Activated CD4-positive, alpha-beta T cell treated with anti-CD3 and anti-CD28 coated beads, Interleukin-2, amount 10 ng/mL, durations not matched to agents 7 days and 5 days (primary cell): ENCODE data around the gene SGTB. TPM values are rescaled to one million over a fixed set of nuclear protein-coding genes. Genes with fewer than 3 reads are reported as not detected.

Experiments used
- CTCF ChIA-PET: fragments of 350-600 bp; sonication (Branson Sonifier 250); formaldehyde crosslinking; loops from one replicate; lab custom pipeline; 2021; ENCODE audit warnings: antibody characterized with exemption; lab: Charles Lee
- POLR2A ChIA-PET: fragments of 350-600 bp; sonication (Branson Sonifier 250); formaldehyde crosslinking; loops from one replicate; lab custom pipeline; 2021; ENCODE audit warnings: antibody characterized with exemption; lab: Charles Lee
- DNase-seq: peaks from one replicate; pipeline ENCODE4 v3.0.0-alpha.2; 2020
- H3K27ac Mint-ChIP-seq: one replicate; pipeline ENCODE4 v1.8.0; 2021; ENCODE audit warnings: mild to moderate bottlenecking, moderate library complexity, mixed read lengths
- H3K27me3 Mint-ChIP-seq: one replicate; pipeline ENCODE4 v1.8.0; 2021; ENCODE audit warnings: mixed read lengths
- H3K36me3 Mint-ChIP-seq: one replicate; pipeline ENCODE4 v1.8.0; 2021; ENCODE audit warnings: low read depth, mixed read lengths
- H3K4me1 Mint-ChIP-seq: one replicate; pipeline ENCODE4 v1.8.0; 2021; ENCODE audit warnings: mixed read lengths
- H3K4me3 Mint-ChIP-seq: one replicate; pipeline ENCODE4 v1.8.0; 2021; ENCODE audit warnings: mild to moderate bottlenecking, moderate library complexity, mixed read lengths
- H3K9me3 Mint-ChIP-seq: one replicate; pipeline ENCODE4 v1.8.0; 2021; ENCODE audit warnings: mixed read lengths
- total RNA-seq, 2 experiments: library from RNA; stranded (reverse); gene quantifications; one replicate each; pipeline ENCODE4 v1.2.3, GENCODE V29; 2021

SGTB gene
- total RNA-seq: 10 to 100 TPM; 18.4 to 20.1 TPM

DNA sequence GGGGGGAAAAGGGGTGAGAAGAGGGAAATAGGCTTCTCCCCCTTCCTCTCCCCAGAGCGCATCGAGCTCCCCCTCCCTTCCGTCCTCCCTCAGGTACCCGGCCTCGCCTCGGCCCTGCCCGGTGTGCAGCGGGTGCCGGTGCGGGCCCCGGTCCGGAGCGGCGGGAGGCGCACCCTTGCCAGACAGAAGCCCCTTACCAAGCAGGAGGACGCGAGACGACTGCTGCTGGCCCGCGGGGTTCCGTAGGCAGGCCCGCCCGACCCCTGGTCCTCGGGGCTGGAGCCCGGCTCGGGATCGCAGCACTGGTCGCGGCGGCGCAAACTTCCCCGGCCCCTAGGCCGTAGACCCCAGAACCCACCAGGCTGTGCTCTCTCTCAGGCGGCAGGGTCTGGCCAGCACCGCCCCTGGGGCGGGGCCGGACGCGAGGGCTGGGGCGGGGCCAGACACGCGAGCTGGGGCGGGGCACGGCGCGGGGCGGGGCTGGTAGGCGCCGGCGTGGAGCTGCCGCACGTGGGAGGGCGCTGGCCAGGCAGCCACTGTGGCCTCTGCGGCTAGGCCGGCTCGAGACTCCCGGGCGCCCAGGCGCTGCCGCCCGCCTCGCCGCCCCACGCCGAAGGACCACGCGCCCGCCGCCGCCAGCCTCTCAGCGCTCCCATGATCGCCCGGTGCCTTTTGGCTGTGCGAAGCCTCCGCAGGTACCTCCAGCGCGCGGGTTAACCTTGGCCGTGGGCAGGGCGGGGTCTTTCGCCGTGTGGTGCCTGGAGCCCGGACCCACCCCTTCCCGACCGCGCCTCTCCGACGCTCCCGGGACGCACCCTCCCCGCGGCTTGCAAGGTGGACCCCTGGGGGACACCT is at the start of gene SGTB, which contains the start of gene NLN:
TSS of gene SGTB (minus strand) at position 390 of the 855 bp plus-strand sequence. CDS start 1,302 bp downstream, outside the sequence.
TSS of gene NLN (plus strand) at position 486 of the 855 bp plus-strand sequence. CDS start at position 655, 169 bp downstream.
- H3K4me1 Mint-ChIP-seq: peaks cover 40% of the 10 kb centered on the region
- ChIA-PET CTCF (interaction anchor here (1.7 kb wide), 1 partner anchor 16 kb away, joined by 5 read pairs; no protein-coding TSS in a partner anchor), POLR2A (no interaction called here)
- H3K27ac Mint-ChIP-seq: peak within 1 kb of the TSS; percentile 93
- no peaks in the 10 kb centered on the region for H3K27me3 Mint-ChIP-seq
- no peaks in the 10 kb centered on the region for H3K9me3 Mint-ChIP-seq
- H3K4me3 Mint-ChIP-seq: peak within 1 kb of the TSS; percentile 87
- DNase-seq: peak; percentile 84
- H3K36me3 Mint-ChIP-seq: peaks cover 7% of the 10 kb centered on the region

GRCh38 chr5:65771266-65771665 is 49.4 kb upstream of the SGTB start:
- H3K36me3 Mint-ChIP-seq: peaks cover 16% of the 10 kb centered on the region
- ChIA-PET POLR2A (no interaction called here), CTCF (interaction anchor here (0.5 kb wide), 1 partner anchor 160 kb away, joined by 3 read pairs; no protein-coding TSS in a partner anchor)
- H3K27ac Mint-ChIP-seq: no peak overlapping the region
- H3K27me3 Mint-ChIP-seq: no peaks in the 10 kb centered on the region
- peaks cover 3% of the 10 kb centered on the region for H3K9me3 Mint-ChIP-seq
- H3K4me1 Mint-ChIP-seq: peaks cover 5% of the 10 kb centered on the region
- no peak for DNase-seq
- no peak overlapping the region for H3K4me3 Mint-ChIP-seq

GRCh38 chr5:65769539-65769938 is 47.6 kb upstream of the SGTB start:
- CTCF ChIA-PET: no interaction called here
- Mint-ChIP-seq H3K27me3 (no peaks in the 10 kb centered on the region), H3K27ac (no peak overlapping the region), H3K4me1 (peaks cover 5% of the 10 kb centered on the region), H3K36me3 (peaks cover 21% of the 10 kb centered on the region), H3K9me3 (peaks cover 3% of the 10 kb centered on the region), H3K4me3 (no peak overlapping the region)
- no peak for DNase-seq
- POLR2A ChIA-PET: no interaction called here

GRCh38 chr5:65768723-65769346 is 46.9 kb upstream of the SGTB start:
- no peak overlapping the region for H3K27ac Mint-ChIP-seq
- H3K4me1 Mint-ChIP-seq: no peaks in the 10 kb centered on the region
- H3K9me3 Mint-ChIP-seq: peaks cover 3% of the 10 kb centered on the region
- no peak for DNase-seq
- H3K4me3 Mint-ChIP-seq: no peak overlapping the region
- CTCF ChIA-PET: no interaction called here
- H3K27me3 Mint-ChIP-seq: no peaks in the 10 kb centered on the region
- peaks cover 21% of the 10 kb centered on the region for H3K36me3 Mint-ChIP-seq
- POLR2A ChIA-PET: no interaction called here

GRCh38 chr5:65767565-65767964 is 45.7 kb upstream of the SGTB start:
- CTCF ChIA-PET: no interaction called here
- no peak overlapping the region for H3K4me3 Mint-ChIP-seq

DNA sequence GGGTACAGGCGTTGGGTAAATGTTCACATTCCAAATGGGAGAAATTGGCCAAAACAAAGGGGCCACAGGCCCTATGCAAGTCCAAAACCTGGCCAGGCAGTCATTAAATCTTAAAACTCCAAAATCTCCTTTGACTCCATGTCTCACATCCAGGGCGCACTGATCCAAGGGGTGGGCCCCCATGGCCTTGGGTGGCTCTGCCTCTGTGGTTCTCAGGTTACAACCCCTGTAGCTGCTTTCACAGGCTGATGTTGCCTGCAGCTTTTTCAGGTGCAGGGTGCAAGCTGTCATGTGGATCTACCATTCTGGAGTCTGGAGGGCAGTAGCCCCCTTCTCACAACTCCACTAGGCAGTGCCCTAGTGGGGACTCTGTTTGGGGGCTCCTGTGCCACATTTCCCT is 44.9 kb upstream of the SGTB start:
- Mint-ChIP-seq H3K4me1 (no peaks in the 10 kb centered on the region), H3K4me3 (no peak overlapping the region), H3K27ac (no peak overlapping the region), H3K9me3 (peaks cover 3% of the 10 kb centered on the region), H3K36me3 (peaks cover 21% of the 10 kb centered on the region), H3K27me3 (no peaks in the 10 kb centered on the region)
- CTCF ChIA-PET: no interaction called here
- POLR2A ChIA-PET: no interaction called here
- no peak for DNase-seq

More at GRCh38 chr5:65767565-65767964, 45.7 kb upstream of the SGTB start:
- Mint-ChIP-seq H3K9me3 (peaks cover 3% of the 10 kb centered on the region), H3K27ac (no peak overlapping the region), H3K27me3 (no peaks in the 10 kb centered on the region), H3K36me3 (peaks cover 21% of the 10 kb centered on the region), H3K4me1 (no peaks in the 10 kb centered on the region)
- no peak for DNase-seq
- POLR2A ChIA-PET: no interaction called here

DNA sequence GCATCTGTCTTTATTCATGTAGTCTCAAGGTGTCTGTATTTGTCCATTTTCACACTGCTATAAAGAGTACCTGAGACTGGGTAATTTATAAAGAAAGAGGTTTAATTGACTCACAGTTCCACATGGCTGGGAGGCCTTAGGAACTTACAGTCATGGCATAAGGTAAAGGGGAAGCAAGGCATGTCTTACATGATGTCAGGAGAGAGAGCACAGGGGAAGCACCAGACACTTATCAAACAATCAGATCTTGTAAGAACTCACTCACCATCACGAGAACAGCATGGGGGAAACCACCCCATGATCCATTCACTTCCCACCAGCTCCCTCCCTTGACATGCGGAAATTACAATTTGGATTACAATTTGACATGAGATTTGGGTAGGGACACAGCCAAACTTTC is 44.3 kb upstream of the SGTB start:
- H3K9me3 Mint-ChIP-seq: peaks cover 3% of the 10 kb centered on the region
- POLR2A ChIA-PET: no interaction called here
- peaks cover 21% of the 10 kb centered on the region for H3K36me3 Mint-ChIP-seq
- H3K4me3 Mint-ChIP-seq: no peak overlapping the region
- H3K27ac Mint-ChIP-seq: no peak overlapping the region
- no peaks in the 10 kb centered on the region for H3K27me3 Mint-ChIP-seq
- CTCF ChIA-PET: interaction anchor here (0.7 to 0.8 kb wide), 2 partner anchors 20 to 23 kb away, joined by 3 to 4 read pairs; no protein-coding TSS in a partner anchor
- DNase-seq: no peak
- peaks cover 2% of the 10 kb centered on the region for H3K4me1 Mint-ChIP-seq

GRCh38 chr5:65765582-65765981 is 43.7 kb upstream of the SGTB start:
- no peak for DNase-seq
- ChIA-PET POLR2A (no interaction called here), CTCF (interaction anchor here (0.6 to 0.8 kb wide), 4 partner anchors 9 to 493 kb away, joined by 3 to 4 read pairs (median 3); no protein-coding TSS in a partner anchor)
- H3K4me1 Mint-ChIP-seq: peaks cover 5% of the 10 kb centered on the region
- H3K4me3 Mint-ChIP-seq: no peak overlapping the region
- H3K9me3 Mint-ChIP-seq: peaks cover 3% of the 10 kb centered on the region
- H3K27ac Mint-ChIP-seq: no peak overlapping the region
- peaks cover 22% of the 10 kb centered on the region for H3K36me3 Mint-ChIP-seq
- no peaks in the 10 kb centered on the region for H3K27me3 Mint-ChIP-seq

DNA sequence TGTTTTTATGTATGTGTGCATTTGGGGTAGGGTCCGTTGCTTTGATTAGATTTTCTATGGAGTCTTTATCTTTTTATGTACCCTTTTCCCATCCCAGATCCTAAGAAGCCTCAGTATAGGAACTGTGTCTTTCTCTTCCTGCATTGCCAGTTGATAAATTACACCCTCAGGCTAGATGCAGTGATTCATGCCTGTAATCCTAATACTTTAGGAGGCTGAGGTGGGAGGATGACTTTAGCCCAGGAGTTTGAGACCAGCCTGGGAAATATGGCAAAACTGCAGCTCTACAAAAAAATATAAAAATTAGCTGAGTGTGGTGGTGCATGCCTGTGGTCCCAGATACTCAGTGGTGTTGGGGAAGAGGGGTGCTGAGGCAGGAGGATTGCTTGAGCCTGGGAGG is 40.3 kb upstream of the SGTB start:
- ChIA-PET CTCF (interaction anchor here (0.9 to 1.1 kb wide), 3 partner anchors 12 to 376 kb away, joined by 3 to 5 read pairs (median 4); no protein-coding TSS in a partner anchor), POLR2A (no interaction called here)
- Mint-ChIP-seq H3K4me1 (peaks cover 10% of the 10 kb centered on the region), H3K36me3 (peaks cover 14% of the 10 kb centered on the region), H3K9me3 (no peaks in the 10 kb centered on the region), H3K4me3 (no peak overlapping the region), H3K27me3 (no peaks in the 10 kb centered on the region), H3K27ac (no peak overlapping the region)
- DNase-seq: no peak

- peaks cover 3% of the 10 kb centered on the region for H3K36me3 Mint-ChIP-seq
- H3K9me3 Mint-ChIP-seq: no peaks in the 10 kb centered on the region
- H3K4me1 Mint-ChIP-seq: peaks cover 10% of the 10 kb centered on the region
- no peak overlapping the region for H3K27ac Mint-ChIP-seq
- ChIA-PET POLR2A (no interaction called here), CTCF (interaction anchor here (0.8 to 1.1 kb wide), 2 partner anchors 10 to 14 kb away, joined by 3 read pairs; no protein-coding TSS in a partner anchor)
- DNase-seq: peak; percentile 75
- no peaks in the 10 kb centered on the region for H3K27me3 Mint-ChIP-seq
- H3K4me3 Mint-ChIP-seq: no peak overlapping the region
These were observed 38.8 kb upstream of the SGTB start for GRCh38 chr5:65760504-65761275.

GRCh38 chr5:65758546-65759144 is 36.7 kb upstream of the SGTB start:
- no peak overlapping the region for H3K4me3 Mint-ChIP-seq
- ChIA-PET CTCF (interaction anchor here (0.8 kb wide), 1 partner anchor 21 kb away, joined by 3 read pairs; no protein-coding TSS in a partner anchor), POLR2A (no interaction called here)
- no peak overlapping the region for H3K27ac Mint-ChIP-seq
- H3K27me3 Mint-ChIP-seq: no peaks in the 10 kb centered on the region
- no peak for DNase-seq
- H3K4me1 Mint-ChIP-seq: peaks cover 10% of the 10 kb centered on the region
- H3K9me3 Mint-ChIP-seq: no peaks in the 10 kb centered on the region
- peaks cover 3% of the 10 kb centered on the region for H3K36me3 Mint-ChIP-seq

DNA sequence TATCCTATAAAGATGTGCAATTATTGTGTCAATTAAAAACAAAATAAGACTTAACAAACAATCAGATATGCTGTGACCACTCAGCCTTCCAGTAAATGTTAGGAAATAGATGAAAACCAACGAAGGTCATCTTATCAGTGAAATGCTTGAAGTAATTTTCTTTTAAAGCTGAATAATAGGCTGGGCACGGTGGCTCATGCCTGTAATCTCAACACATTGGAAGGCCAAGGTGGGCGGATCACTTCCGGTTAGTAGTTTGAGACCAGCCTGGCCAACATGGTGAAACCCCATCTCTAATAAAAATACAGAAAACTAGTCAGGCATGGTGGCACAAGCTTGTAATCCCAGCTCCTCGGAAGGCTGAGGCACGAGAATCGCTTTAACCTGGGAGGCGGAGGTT is 31.3 kb upstream of the SGTB start:
- POLR2A ChIA-PET: no interaction called here
- no peaks in the 10 kb centered on the region for H3K36me3 Mint-ChIP-seq
- H3K4me3 Mint-ChIP-seq: no peak overlapping the region
- CTCF ChIA-PET: interaction anchor here (1.2 to 1.9 kb wide), 2 partner anchors 9 to 11 kb away, joined by 3 to 5 read pairs; no protein-coding TSS in a partner anchor
- H3K27ac Mint-ChIP-seq: no peak overlapping the region
- H3K9me3 Mint-ChIP-seq: peaks cover under 1% of the 10 kb centered on the region
- H3K27me3 Mint-ChIP-seq: no peaks in the 10 kb centered on the region
- no peaks in the 10 kb centered on the region for H3K4me1 Mint-ChIP-seq
- DNase-seq: no peak
